Mesenchymal stem cell (in vitro differentiated cells and primary cell): ENCODE measurements around the gene GOLT1B.

Experiments
- DNase-seq: peaks from one replicate; pipeline ENCODE4 v3.0.0-alpha.2; 2013
- H2AFZ ChIP-seq: one replicate; pipeline ENCODE4 v1.6.1; 2013; ENCODE audit warnings: low read depth, mild to moderate bottlenecking, control low read depth, inconsistent platforms, low read length, moderate library complexity
- H2AK5ac ChIP-seq: 2 replicates; pipeline ENCODE4 v1.6.1; 2013; ENCODE audit warnings: low read length, moderate library complexity, mild to moderate bottlenecking, inconsistent platforms; ENCODE audit not compliant: severe bottlenecking
- H2BK120ac ChIP-seq: one replicate; pipeline ENCODE4 v1.6.1; 2013; ENCODE audit warnings: low read depth, mild to moderate bottlenecking, inconsistent platforms, low read length, moderate library complexity
- H2BK12ac ChIP-seq, 2 experiments: one replicate each; pipeline ENCODE4 v1.6.1; 2013; ENCODE audit warnings: inconsistent platforms in 2 of 2, low read length in 2 of 2, mild to moderate bottlenecking in 2 of 2, moderate library complexity in 2 of 2, control low read depth in 1 of 2
- H2BK15ac ChIP-seq: one replicate; pipeline ENCODE4 v1.6.1; 2013; ENCODE audit warnings: mild to moderate bottlenecking, low read depth, inconsistent platforms; ENCODE audit not compliant: poor library complexity, severe bottlenecking
- H2BK5ac ChIP-seq: 2 replicates; pipeline ENCODE4 v1.6.1; 2013; ENCODE audit warnings: low read depth, mild to moderate bottlenecking, low read length, control low read depth, inconsistent platforms; ENCODE audit not compliant: poor library complexity, severe bottlenecking
- H3K14ac ChIP-seq, 2 experiments: one replicate each; pipeline ENCODE4 v1.6.1; 2013; ENCODE audit warnings: inconsistent platforms in 2 of 2, low read length in 2 of 2, control low read depth in 1 of 2, mild to moderate bottlenecking in 1 of 2, moderate library complexity in 1 of 2
- H3K18ac ChIP-seq, 2 experiments: one replicate each; pipeline ENCODE4 v1.6.1; 2013; ENCODE audit warnings: inconsistent platforms in 2 of 2, low read length in 2 of 2, control low read depth in 1 of 2, low read depth in 1 of 2, mild to moderate bottlenecking in 1 of 2
- H3K23ac ChIP-seq, 2 experiments: one replicate each; pipeline ENCODE4 v1.6.1; 2013; ENCODE audit warnings: inconsistent platforms in 2 of 2, low read length in 2 of 2, mild to moderate bottlenecking in 2 of 2, moderate library complexity in 2 of 2, control low read depth in 1 of 2
- H3K27ac ChIP-seq: 2 replicates; pipeline ENCODE4 v1.5.1; 2013; ENCODE audit warnings: mild to moderate bottlenecking, moderate library complexity, low read length, control low read depth, inconsistent platforms; ENCODE audit not compliant: poor library complexity, severe bottlenecking
- H3K27me3 ChIP-seq, 2 experiments: 2 replicates each; pipeline versions ENCODE4 v1.6.1 to v1.7.0; 2013; ENCODE audit warnings: low read length in 2 of 2, mild to moderate bottlenecking in 2 of 2, moderate library complexity in 2 of 2, control low read depth in 1 of 2, inconsistent platforms in 1 of 2; ENCODE audit not compliant: control insufficient read depth in 1 of 2, insufficient read depth in 1 of 2
- H3K36me3 ChIP-seq, 2 experiments: 2 replicates each; pipeline versions ENCODE4 v1.6.1 to v1.7.0; 2013; ENCODE audit warnings: low read length in 2 of 2, control low read depth in 1 of 2, inconsistent platforms in 1 of 2, low read depth in 1 of 2, mild to moderate bottlenecking in 1 of 2; ENCODE audit not compliant: insufficient read depth in 2 of 2, control insufficient read depth in 1 of 2
- H3K4ac ChIP-seq, 2 experiments: one replicate each; pipeline ENCODE4 v1.6.1; 2013; ENCODE audit warnings: inconsistent platforms in 2 of 2, low read length in 2 of 2, mild to moderate bottlenecking in 2 of 2, moderate library complexity in 2 of 2, control low read depth in 1 of 2, low read depth in 1 of 2
- H3K4me1 ChIP-seq: 2 replicates; pipeline ENCODE4 v1.6.1; 2013; ENCODE audit warnings: low read depth, low read length, control low read depth; ENCODE audit not compliant: control insufficient read depth, insufficient read depth
- H3K4me2 ChIP-seq: 2 replicates; pipeline ENCODE4 v1.6.1; 2013; ENCODE audit warnings: low read length, mild to moderate bottlenecking, inconsistent platforms; ENCODE audit not compliant: poor library complexity, severe bottlenecking
- H3K4me3 ChIP-seq, 2 experiments: 2 replicates each; pipeline versions ENCODE4 v1.5.1 to v1.7.0; 2013; ENCODE audit warnings: low read length in 2 of 2, mild to moderate bottlenecking in 2 of 2, control low read depth in 1 of 2, low read depth in 1 of 2; ENCODE audit not compliant: insufficient read depth in 1 of 2
- H3K79me1 ChIP-seq: replicated peaks from 2 replicates; pipeline ENCODE4 v1.6.1; 2013; ENCODE audit warnings: mild to moderate bottlenecking, control low read depth, low read length, inconsistent platforms; ENCODE audit not compliant: poor library complexity, severe bottlenecking
- H3K9ac ChIP-seq: 2 replicates; pipeline ENCODE4 v1.7.0; 2013; ENCODE audit warnings: mild to moderate bottlenecking, low read length, moderate library complexity
- H3K9me3 ChIP-seq: 2 replicates; pipeline ENCODE4 v1.7.0; 2013; ENCODE audit warnings: mild to moderate bottlenecking, low read length; ENCODE audit not compliant: control insufficient read depth
- H4K8ac ChIP-seq: one replicate; pipeline ENCODE4 v1.6.1; 2013; ENCODE audit warnings: inconsistent platforms, mild to moderate bottlenecking, low read length, moderate library complexity
- H4K91ac ChIP-seq: one replicate; pipeline ENCODE4 v1.6.1; 2013; ENCODE audit warnings: mild to moderate bottlenecking, low read length, inconsistent platforms
- WGBS: methylation state at CpG from one replicate; pipeline ENCODE4 v1.1.7; 2013; ENCODE audit warnings: mixed read lengths; 5-methylcytosine and 5-hydroxymethylcytosine counted together

Gene GOLT1B

GRCh38 chr12:21542403-21542802, 40.8 kb downstream of the GOLT1B start:
- H3K4me1 ChIP-seq = no peaks in the 10 kb centered on the region

GRCh38 chr12:21543151-21543550, 41.6 kb downstream of the GOLT1B start:
- H2AK5ac ChIP-seq = no peak overlapping the region
- H3K4me2 ChIP-seq = no peak overlapping the region
- no peak overlapping the region for H2BK12ac ChIP-seq
- H3K4ac ChIP-seq = no peak overlapping the region
- no peaks in the 10 kb centered on the region for H3K27me3 ChIP-seq
- no peaks in the 10 kb centered on the region for H3K9me3 ChIP-seq
- no peak overlapping the region for H3K4me3 ChIP-seq
- no peak overlapping the region for H2BK5ac ChIP-seq
- no peaks in the 10 kb centered on the region for H3K79me1 ChIP-seq
- no peak overlapping the region for H3K27ac ChIP-seq
- DNase-seq = no peak
- no peak overlapping the region for H4K8ac ChIP-seq
- no peak overlapping the region for H3K23ac ChIP-seq
- H2BK15ac ChIP-seq = no peak overlapping the region
- no peak overlapping the region for H3K18ac ChIP-seq
- no peak overlapping the region for H4K91ac ChIP-seq
- H3K14ac ChIP-seq = no peak overlapping the region
- H3K4me1 ChIP-seq = no peaks in the 10 kb centered on the region
- H2AFZ ChIP-seq = no peak overlapping the region
- H3K9ac ChIP-seq = no peak overlapping the region
- H2BK120ac ChIP-seq = no peak overlapping the region
- no peaks in the 10 kb centered on the region for H3K36me3 ChIP-seq

More at GRCh38 chr12:21542403-21542802, 40.8 kb downstream of the GOLT1B start:
- Histone ChIP-seq H3K36me3 (no peaks in the 10 kb centered on the region), H3K27ac (no peak overlapping the region), H3K9ac (no peak overlapping the region), H3K4me3 (no peak overlapping the region), H4K91ac (no peak overlapping the region), H2BK12ac (no peak overlapping the region), H3K14ac (no peak overlapping the region), H3K27me3 (no peaks in the 10 kb centered on the region), H3K4ac (no peak overlapping the region), H3K18ac (no peak overlapping the region), H4K8ac (no peak overlapping the region), H2AFZ (no peak overlapping the region), H3K23ac (no peak overlapping the region), H2BK120ac (no peak overlapping the region), H3K79me1 (no peaks in the 10 kb centered on the region), H3K4me2 (no peak overlapping the region), H2AK5ac (no peak overlapping the region), H2BK5ac (no peak overlapping the region), H3K9me3 (no peaks in the 10 kb centered on the region), H2BK15ac (no peak overlapping the region)
- no peak for DNase-seq
- WGBS = 89% methylated on average over 5 of the region's 5 CpGs

GRCh38 chr12:21545557-21545956, 44.0 kb downstream of the GOLT1B start:
- Histone ChIP-seq H3K27me3 (no peaks in the 10 kb centered on the region), H3K4me1 (no peaks in the 10 kb centered on the region)
- no CpG with 5 or more reads among the region's 2 CpGs for WGBS

GRCh38 chr12:21546716-21547115, 45.1 kb downstream of the GOLT1B start:
- no peak for DNase-seq
- Histone ChIP-seq H2AFZ (no peak overlapping the region), H2BK15ac (no peak overlapping the region), H4K8ac (no peak overlapping the region), H3K18ac (no peak overlapping the region), H2BK12ac (no peak overlapping the region), H3K23ac (no peak overlapping the region), H3K4me3 (no peak overlapping the region), H4K91ac (no peak overlapping the region), H3K36me3 (no peaks in the 10 kb centered on the region), H3K4me1 (no peaks in the 10 kb centered on the region), H3K27me3 (no peaks in the 10 kb centered on the region), H3K79me1 (no peaks in the 10 kb centered on the region), H3K4me2 (no peak overlapping the region), H3K14ac (no peak overlapping the region), H2BK120ac (no peak overlapping the region), H3K9ac (no peak overlapping the region), H3K4ac (no peak overlapping the region), H2AK5ac (no peak overlapping the region), H3K9me3 (no peaks in the 10 kb centered on the region), H2BK5ac (no peak overlapping the region), H3K27ac (no peak overlapping the region)
- 0% methylated on average over 1 of the region's 1 CpG for WGBS

More at GRCh38 chr12:21545557-21545956, 44.0 kb downstream of the GOLT1B start:
- H2AFZ ChIP-seq = no peak overlapping the region
- H3K4me2 ChIP-seq = no peak overlapping the region
- H3K4me3 ChIP-seq = no peak overlapping the region
- H3K79me1 ChIP-seq = no peaks in the 10 kb centered on the region
- H2AK5ac ChIP-seq = no peak overlapping the region
- H3K4ac ChIP-seq = no peak overlapping the region
- H3K23ac ChIP-seq = no peak overlapping the region
- no peak overlapping the region for H3K9ac ChIP-seq
- no peak overlapping the region for H4K91ac ChIP-seq
- H3K27ac ChIP-seq = no peak overlapping the region
- H2BK120ac ChIP-seq = no peak overlapping the region
- no peak overlapping the region for H3K18ac ChIP-seq
- H2BK12ac ChIP-seq = no peak overlapping the region
- H3K14ac ChIP-seq = no peak overlapping the region
- no peak overlapping the region for H2BK5ac ChIP-seq
- H4K8ac ChIP-seq = no peak overlapping the region
- no peaks in the 10 kb centered on the region for H3K9me3 ChIP-seq
- no peak overlapping the region for H2BK15ac ChIP-seq
- H3K36me3 ChIP-seq = no peaks in the 10 kb centered on the region
- no peak for DNase-seq
